NCI-H510A treated with DMSO at 0.1 percent for 48 hours (cell line): Measurements from ENCODE around the gene FARP2.

ENCODE experiments used
- DNase-seq: peaks from one replicate; lab custom pipeline; 2025; lab: John Stamatoyannopoulos, UW

The FARP2 gene

DNA sequence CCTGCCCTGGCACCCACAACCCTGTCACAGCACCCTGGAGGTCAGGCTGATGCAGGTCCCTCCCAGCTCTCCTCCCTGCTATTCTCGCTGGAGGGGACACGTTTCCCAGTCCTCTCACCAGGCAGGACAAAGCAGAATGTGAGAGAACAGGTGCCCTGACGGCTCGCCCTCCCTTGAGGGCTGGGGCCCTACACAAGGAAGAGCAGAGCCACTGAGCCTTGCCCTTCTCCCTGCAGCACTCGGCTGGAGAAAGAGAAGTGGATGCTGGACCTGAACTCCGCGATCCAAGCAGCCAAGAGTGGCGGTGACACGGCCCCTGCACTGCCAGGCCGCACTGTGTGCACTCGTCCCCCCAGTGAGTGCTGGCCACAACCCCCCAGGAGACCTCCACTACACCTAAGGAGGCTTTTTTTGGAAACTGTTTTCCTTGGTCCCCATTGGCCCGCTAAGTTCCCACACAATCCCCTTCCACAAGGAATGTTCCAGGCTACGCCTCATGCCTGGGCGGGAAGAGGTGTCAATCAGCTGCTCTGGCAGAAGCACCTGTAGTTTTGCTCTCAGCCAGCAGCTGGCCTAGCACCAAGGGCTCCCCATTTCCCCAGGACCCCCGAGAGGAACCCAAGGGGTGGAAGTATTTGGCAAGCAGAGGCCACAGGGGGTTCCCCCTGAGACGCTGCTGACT, 134.9 kb downstream of the FARP2 start:
- no peak for DNase-seq

DNA sequence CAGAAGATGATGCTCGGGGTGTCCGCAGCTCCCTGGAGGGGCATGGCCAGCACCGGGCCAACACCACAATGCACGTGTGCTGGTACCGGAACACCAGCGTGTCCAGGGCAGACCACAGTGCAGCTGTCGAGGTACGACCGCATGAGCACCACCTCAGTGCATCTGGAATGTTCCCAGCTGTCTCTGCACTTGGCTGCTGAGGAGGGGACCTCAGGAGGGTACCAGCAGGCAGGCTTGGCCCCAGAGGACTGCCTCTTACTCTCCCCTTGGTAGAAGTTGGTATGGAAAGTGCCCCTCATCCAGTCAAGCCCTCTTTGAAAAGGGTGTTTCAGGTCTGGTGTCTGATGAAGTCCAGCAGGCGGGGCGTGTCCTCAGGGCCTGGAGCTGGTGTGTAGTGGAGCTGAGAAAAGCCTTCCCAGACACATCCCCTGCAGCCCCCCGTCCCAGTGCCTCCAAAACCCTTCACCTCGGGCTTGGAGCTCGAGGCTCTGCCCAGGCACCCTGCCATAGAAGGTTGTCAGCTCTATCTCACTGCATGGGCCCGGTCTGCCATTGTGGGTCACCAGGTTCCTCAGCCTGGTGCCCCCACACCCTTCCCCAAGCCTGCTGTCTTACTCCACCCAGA, 135.6 kb downstream of the FARP2 start:
- DNase-seq: no peak

DNA sequence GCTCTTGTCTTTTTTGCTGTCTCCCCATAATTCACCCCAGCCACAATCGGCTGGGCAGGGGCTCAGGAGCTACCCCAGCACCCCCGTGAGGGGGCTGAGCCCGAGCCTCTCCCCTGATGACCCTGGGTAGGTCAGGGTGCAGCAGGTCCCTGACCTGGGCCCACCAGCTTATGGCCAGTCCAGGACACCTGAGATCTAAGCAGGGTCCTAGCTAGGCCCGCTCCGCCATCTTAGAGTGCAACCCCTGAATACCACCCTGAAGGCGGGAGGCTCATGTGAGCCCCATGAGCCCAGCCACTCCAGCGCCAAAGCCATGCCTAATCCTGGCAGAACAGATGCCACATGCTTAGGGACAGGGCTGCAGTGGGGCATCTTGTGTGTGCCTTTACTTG, 136.1 kb downstream of the FARP2 start:
- DNase-seq: no peak

DNA sequence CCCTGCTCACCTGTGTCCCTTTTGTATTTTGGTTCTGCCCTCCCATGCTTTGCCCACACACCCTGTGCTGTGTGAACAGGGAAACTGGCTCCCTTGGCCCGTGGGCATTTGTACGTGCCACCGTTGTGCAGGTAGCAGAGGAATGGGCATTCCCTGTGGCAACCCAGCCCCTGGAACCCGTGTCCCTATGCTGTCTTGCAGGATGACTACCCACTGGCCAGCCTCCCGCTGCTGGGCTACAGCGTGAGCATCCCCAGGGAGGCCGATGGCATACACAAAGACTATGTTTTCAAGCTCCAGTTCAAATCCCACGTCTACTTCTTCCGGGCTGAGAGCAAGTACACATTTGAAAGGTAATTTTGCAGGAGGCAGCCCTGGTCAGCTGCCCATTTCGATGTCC, 137.0 kb downstream of the FARP2 start:
- DNase-seq: no peak

DNA sequence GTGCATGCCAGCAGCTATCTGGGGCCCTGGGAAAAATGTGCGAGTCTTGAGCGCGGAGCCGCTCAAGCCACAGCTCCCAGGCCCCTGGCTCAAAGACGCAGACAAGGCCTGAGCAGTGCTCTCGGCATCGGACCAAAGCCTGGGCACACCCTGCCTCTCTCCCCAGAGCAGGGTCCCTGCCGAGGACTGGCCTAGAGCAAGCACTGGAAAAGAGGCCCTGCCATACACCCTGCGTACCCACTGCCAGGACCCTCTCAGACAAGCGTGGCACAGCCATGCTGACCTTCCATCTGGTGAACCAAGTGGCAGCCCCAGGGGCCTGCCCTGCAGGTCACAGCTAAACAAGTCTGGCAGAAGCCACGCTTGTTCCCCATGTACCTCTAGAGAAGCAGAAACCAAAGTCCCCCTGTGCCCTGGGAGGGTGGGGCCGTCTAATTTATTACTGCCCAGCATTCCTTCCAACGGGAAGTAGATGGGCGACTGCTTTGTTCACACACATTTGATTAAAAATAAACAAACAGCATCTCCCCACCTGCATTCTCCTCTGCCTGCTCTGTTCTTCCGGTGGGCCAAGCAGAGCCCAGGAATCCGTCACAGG, 138.3 kb downstream of the FARP2 start:
- DNase-seq: no peak

DNA sequence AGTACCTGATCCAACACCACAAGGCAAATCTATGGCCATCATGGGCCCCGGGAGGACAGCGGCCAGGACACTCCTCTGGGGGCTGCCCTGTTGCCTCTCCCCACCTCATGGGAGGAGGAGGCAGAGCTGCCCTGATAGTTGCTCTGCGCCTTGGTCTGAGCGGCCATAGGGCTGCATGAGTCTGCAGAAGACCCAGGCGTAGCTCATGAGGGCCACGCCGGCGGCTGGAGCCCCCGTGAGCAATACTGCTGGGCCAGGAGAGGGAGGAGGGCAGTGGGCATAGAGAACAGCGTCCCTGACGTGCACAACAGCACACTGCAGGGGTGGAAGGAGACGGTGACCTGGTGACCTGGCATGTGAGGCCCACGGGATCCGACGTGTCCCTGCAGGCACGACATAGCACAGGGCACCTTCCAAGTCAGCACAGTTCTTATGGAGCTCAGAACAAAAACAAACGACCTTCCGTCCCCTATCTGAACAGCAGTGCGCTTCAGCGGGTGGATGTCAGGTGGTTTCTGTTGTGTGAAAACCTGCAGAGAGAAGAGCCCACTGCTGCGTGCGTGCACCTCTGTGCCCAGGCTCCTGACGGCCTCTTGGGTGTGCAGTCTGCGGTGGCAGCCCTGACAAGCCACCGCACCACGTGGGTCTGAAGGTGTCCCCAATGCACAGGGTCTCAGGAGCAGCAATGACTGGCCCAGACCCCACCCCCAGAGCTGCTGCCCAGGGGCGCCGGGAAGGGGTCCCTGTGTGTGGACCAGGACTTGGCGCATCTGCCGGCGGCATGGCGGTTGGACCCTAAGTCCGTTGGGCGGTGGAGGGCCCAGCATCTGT, 139.3 kb downstream of the FARP2 start:
- DNase-seq: no peak

DNA sequence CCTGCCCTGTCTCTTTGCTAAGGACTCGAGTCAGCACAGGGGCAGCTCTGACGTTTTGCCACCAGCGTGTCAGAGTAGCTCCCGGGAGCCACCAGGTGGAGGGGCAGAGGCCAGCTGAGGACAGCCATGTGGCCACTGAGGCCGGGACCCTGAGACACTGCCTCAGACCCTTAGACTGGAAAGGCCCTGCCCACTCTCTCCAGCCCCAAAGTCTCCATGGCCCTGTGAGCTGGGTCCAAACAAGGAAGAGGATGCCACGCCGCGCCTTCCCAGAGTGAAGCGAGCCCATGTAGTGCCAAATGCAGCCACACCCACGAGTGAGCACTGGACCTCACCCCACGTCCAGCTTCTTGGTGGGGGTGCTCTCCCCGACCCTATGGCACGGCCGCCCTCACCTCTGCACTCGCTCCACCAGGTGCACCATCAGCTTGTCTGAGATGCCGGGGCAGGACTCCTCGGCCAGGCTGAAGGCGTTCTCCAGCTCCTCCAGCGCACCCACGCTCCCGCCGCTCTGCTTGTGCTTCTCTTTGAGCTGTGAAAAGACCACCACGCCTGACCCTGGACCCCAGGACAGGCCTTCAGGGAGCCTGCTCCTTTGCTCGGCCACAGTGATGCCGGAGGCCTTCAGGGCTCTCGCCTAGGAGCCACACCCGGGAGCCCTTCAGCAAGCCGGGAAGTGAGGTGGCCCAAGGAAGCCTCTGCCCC, 140.1 kb downstream of the FARP2 start:
- DNase-seq: no peak

DNA sequence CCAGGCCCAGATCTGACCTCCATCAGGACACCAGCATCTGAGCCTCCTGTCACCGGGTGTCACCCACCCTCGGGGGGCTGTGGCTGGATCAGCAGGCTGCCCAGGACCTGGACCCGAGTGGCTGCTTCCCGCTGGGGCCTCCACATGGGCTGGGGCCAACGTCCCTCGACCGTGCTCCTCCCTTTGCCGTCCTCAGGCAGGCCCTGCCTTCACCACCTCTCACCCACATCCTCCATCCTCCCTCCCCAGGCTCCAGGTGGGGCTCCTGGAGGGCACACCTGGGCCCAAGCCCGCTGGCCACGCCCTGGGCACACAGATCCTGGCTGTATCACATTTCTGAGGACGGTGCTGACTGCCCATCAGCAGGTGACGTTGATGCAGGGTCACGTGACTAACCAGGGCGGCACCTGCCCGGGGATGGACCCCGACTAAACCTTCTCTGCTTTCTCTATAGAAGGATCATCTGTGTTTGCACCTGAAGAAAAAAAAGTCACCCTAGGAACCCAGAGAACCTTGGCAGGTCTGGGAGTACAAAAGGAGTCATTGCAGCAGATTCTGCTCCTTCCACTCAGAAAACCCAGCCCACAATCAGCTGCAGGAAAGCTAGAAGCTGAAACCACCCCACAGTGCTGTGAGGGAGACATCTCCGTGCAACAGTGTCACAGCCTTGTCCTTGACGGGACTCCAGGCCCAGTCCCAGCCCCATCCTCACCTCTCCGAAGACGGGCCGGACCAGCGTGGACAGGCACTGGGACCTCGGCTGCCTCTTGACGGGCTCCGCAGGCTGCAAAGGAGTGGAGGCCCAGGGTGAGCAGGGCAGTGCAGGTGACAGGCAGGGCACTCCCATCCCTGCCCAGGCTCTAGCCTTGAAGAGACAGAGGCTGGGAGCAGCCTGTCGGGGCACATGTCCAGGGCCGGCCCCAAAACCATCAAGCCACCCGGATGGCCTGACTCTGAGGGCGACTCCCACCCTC, 141.1 kb downstream of the FARP2 start:
- DNase-seq: peak; percentile 96

DNA sequence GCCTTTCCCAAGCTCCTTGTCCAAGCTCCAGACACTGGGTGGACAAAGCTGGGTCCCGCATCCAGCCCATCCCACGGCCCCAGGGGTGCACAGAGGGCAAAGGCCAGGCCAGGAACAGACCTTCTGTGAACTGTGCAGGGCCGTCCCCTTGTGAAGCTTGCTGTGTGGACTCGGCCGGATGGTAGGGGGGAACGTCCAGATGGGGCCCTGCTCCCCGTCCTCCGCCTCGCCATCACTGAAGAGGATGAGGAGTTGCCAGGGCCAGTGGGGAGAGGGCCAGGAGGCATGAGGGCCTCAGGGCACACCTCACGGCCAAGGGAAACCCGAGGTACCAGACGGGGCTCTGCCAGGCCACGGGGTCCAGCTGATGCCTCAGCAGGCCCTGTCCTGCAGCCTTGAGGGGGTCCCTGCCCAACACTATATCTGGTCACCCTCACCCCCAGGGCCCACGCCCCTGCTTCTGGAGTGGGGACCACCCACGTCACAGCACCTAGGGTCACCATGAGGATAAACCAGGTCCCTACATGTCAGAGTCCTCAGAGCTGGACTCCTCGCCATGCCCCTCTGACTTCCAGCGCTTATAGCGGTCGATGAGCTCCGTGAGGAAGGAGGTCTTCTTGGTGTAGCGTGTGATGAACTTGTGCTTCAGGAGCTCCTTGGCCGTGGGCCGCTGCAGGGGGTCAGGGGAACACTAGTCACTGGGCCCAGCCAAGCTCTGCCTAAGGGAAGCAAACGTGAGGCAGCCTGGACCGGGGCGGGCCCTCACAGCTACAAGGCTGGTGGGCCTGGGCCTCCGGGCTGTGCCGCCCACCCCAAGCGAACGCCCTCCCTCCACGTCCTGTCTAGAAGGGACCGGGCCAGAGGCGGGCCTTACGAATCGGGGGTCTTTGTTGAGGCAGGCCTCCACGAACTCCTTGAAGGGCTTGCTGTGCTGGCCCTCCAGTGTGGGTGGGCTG, 142.3 kb downstream of the FARP2 start:
- no peak for DNase-seq

DNA sequence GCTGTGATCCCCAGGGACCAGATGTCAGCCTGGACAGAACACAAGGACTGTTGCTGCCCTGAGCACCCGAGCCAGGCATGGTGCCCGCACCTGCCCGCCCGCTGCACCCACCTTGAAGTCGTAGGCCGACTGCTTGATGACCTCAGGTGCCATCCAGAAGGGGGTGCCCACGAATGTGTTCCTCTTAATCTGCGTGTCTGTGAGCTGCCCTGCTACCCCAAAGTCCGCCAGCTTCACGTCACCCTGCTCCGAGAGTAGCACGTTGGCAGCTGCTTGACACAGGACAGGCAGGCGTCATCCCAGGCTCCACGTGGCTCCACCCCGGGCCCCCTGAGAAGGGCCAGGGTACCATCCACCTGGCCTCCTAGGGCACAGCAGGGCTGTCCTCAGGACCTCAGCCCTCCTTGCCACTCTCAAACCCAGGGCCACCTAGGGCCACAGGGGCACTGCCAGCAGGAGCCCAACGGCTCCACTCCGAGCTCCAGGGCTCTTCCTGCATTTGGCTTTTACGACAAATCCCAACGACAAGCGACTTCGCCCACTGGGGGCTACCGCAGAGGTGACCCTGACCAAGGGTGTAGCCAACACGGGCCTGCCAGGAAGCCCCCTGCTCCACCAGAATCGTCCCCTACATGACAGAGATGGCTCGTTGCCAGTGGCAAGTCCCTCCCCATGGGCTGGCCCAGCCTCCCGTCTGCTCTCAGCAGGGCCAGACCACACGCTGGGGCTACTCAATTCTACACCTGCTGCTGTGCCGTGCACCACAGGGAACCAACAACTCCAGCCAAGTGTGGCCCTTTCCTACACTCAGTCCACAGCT, 143.3 kb downstream of the FARP2 start:
- peak; percentile 82 for DNase-seq

DNA sequence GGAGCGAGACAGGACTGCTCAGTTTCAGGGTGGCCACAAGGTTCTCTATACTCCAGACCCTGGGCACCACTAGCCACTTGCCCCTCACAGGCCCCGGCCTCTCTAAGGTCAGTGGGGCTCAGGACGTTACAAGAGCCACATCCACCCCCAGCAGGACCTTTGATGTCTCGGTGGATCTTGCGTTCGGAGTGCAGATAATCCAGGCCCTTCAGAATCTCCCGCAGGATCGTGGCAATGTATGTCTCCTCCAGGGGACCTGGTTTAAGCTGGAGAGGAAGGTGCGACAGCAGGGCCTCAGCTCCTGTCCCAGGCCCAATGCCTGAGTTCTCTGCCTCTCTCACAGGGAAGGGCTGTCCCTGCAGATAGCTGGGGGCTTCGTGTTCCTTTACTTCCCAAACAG, 143.9 kb downstream of the FARP2 start:
- no peak for DNase-seq

DNA sequence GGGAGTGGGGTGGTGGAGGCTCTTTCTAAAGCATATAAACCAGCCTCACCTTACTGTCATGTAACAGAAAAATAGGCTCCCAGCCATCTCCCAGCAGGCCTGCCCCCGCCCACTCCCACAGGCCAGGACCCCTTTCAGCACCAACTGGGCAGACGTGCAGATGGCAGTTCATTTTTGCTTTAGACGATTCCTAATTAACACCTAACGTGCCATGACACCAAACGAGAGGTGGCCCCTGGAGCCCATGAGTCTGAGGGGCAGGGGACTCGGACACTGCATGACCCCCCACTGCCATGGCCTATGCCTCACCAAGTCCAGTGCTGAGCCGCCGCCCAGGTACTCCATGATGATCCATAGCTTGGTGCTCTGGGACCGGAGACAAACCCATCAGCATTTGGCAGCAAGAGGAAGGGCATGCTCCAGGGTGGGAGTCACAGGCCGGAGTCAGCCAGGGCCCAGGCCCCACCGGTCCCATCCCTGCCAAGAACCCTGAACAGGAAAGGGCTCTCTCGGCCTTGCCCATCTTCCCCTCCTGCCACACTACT, 144.4 kb downstream of the FARP2 start:
- DNase-seq: no peak

DNA sequence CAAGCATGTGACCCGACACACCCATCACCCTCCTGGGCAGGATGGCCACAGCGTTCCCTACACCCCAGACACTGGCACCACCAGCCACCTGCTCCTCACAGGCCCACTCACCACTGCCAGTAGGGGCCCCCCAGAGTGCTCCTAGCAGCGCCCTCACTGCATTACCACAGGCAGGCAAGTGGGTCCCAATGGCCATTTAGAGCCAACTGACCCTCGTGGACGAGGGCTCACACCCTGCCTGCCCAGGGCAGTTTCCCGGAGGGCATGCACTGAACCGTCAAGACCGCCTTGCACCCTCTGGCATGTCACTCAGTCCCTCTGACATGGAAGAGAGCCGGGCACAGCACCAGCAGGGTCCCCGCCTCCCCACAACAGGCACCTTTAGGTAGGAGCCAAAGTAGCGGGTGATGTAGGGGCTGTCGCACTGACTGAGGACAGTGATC, 145.0 kb downstream of the FARP2 start:
- DNase-seq: no peak

DNA sequence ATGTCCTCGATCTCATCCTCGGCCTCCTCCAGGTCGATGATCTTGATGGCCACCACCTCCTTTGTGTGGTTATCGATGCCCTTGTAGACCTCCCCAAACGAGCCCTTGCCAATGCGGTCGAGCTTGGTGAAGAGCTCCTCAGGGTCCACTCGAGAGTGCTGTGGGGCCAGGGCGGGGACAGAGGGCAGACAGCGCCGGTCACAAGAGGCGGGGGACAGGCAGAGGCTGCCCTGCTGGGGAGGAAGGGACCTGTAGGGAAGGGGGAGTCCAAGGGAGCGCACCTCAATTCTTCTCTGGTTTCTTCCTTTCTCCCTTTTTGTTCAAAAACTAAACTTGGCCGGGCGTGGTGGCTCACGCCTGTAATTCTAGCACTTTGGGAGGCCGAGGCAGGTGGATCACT, 145.5 kb downstream of the FARP2 start:
- DNase-seq: no peak

DNA sequence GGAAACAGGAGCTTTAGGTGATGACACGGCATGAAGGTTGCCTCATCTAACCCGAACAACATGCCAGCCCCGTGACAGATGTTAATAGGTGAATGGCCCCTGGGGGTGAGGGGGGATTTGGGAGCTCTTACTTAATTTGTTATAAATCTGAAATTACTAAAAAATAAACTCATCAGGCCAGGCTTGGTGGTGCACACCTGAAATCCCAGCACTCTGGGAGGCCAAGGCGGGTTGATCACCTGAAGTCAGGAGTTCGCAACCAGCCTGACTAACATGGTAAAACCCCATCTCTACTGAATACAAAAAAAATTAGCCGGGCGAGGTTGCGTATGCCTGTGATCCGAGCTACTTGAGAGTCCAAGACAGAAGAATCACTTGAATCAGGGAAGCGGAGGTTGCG, 146.2 kb downstream of the FARP2 start:
- no peak for DNase-seq

DNA sequence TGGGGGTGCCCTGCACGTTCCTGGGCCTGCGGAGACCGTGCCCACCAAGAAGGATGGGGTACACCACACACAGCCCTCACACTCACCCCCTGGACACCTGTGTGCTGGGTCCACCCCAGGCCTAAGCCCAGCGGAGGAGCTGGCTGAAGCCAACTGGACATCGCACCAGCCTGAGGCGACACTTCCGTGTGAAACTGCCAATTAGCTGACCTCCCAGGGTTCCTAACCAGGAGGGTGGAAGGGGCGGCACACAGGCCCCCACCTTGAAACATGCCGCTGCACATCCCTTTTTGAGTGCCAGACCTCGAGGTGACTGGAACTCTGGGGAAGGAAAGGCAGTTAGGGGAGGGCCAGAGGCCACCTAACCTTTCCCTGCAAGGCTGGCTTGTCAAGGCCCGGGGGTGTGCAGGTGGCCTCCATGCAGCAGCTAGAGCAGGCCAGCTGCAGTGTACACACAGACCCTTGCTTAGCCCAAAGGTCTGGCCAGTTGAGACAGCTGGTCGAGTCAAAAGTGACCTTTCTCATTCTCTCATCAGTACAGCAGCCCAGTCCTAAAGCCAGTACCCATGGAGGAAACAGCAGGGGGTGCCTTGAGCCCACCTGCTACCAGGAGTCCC, 147.8 kb downstream of the FARP2 start:
- DNase-seq: no peak

DNA sequence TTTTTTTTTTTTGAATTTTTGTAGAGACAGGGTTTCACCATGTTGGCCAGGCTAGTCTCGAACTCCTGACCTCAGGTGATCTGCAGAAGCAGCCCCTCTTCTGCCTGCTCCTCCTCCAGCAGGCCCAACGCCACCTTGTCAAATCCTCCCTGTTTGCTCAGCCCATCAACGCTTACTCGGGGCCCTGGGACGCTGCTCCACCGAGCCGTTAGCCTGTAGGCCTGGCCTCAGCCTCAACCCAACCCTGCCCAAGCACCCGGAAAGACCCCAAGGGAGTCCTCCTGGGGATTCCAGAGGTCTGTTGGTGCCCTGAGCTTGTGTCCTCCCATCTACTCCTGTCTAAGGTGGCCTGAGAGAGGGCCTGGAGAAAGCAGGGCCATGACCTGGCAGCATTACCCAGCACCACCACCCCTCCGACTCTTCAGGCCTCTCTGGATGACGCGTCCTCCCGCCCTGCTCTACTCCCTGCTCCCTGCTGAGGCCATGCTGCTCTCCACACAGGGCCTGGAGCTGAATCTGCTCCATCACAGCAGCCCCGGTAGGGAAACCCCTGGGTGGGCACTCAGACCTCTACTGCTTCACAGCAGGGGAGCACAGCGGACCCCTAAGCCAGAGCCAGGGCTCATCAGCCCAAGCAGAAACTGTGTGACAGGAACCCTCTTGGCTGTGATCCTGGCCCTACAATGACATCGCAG, 149.1 kb downstream of the FARP2 start:
- DNase-seq: no peak
